SK-N-SH (cell line): ENCODE results near the gene ASPG. TPM values are rescaled to one million over a fixed set of nuclear protein-coding genes. Genes with fewer than 3 reads are reported as not detected.

Experiments
- CTCF ChIA-PET: fragments of 300-600, 350-600 bp; formaldehyde crosslinking; extraction: SDS; loops from one replicate; lab custom pipeline; 2021; lab: Yijun Ruan, JAX
- POLR2A ChIA-PET: fragments of 350-600 bp; sonication (Branson Sonifier 250); formaldehyde crosslinking; extraction: SDS; loops from one replicate; lab custom pipeline; 2020; ENCODE audit warnings: antibody characterized with exemption, inconsistent platforms; lab: Yijun Ruan, JAX
- DNase-seq: peaks from one replicate; pipeline ENCODE4 v3.0.0; 2012
- H2AFZ ChIP-seq: fragments of 200-600 bp; sonication (generic); 2 replicates; pipeline ENCODE4 v1.8.1; 2016; ENCODE audit warnings: antibody characterized with exemption, mild to moderate bottlenecking, low read depth
- H3F3A ChIP-seq: fragments of 200-600 bp; sonication (generic); replicated peaks from 2 replicates; pipeline ENCODE3; 2016; ENCODE audit warnings: antibody characterized with exemption, mild to moderate bottlenecking; ENCODE audit not compliant: insufficient read depth
- H3K27ac ChIP-seq, 2 experiments: fragments of 200-500 bp in 1 of 2; fragments of 200-600 bp in 1 of 2; sonication (Bioruptor generic) in 1 of 2; sonication (generic), shearing (Covaris generic) in 1 of 2; 2 replicates each; pipeline versions ENCODE4 v1.5.1 to v1.6.1; 2014 to 2016; ENCODE audit warnings: low read depth in 2 of 2, inconsistent platforms in 1 of 2, low read length in 1 of 2, mild to moderate bottlenecking in 1 of 2, mixed read lengths in 1 of 2
- H3K27me3 ChIP-seq: fragments of 200-600 bp; sonication (generic), shearing (Covaris generic); 2 replicates; pipeline ENCODE4 v1.6.1; 2016; ENCODE audit warnings: mixed run types; ENCODE audit not compliant: insufficient read depth
- H3K36me3 ChIP-seq, 2 experiments: fragments of 200-500 bp in 1 of 2; fragments of 200-600 bp in 1 of 2; sonication (Bioruptor generic) in 1 of 2; sonication (generic) in 1 of 2; replicated peaks in 1 of 2; 2 replicates each; pipeline versions ENCODE3 to v1.5.1; 2014 to 2016; ENCODE audit warnings: low read length in 1 of 2, mild to moderate bottlenecking in 1 of 2; ENCODE audit not compliant: insufficient read depth in 2 of 2, control insufficient read depth in 1 of 2
- H3K4me1 ChIP-seq, 2 experiments: fragments of 200-500 bp in 1 of 2; fragments of 200-600 bp in 1 of 2; sonication (Bioruptor generic) in 1 of 2; sonication (generic), shearing (Covaris generic) in 1 of 2; 2 replicates each; pipeline versions ENCODE4 v1.5.1 to v1.6.1; 2014 to 2016; ENCODE audit warnings: low read depth in 1 of 2, low read length in 1 of 2, mixed run types in 1 of 2; ENCODE audit not compliant: insufficient read depth in 2 of 2, control insufficient read depth in 1 of 2
- H3K4me2 ChIP-seq: fragments of 200-600 bp; sonication (generic), shearing (Covaris generic); 2 replicates; pipeline ENCODE4 v1.6.1; 2017; ENCODE audit warnings: mixed run types
- H3K4me3 ChIP-seq, 2 experiments: fragments of 200-500 bp in 1 of 2; fragments of 200-600 bp in 1 of 2; sonication (Bioruptor generic) in 1 of 2; sonication (generic), shearing (Covaris generic) in 1 of 2; 2 replicates each; pipeline versions ENCODE4 v1.5.1 to v1.8.1; 2014 to 2016; ENCODE audit warnings: low read depth in 2 of 2, inconsistent platforms in 1 of 2, low read length in 1 of 2, mild to moderate bottlenecking in 1 of 2, mixed read lengths in 1 of 2, moderate library complexity in 1 of 2
- H3K79me2 ChIP-seq: fragments of 200-600 bp; sonication (generic); 2 replicates; pipeline ENCODE4 v1.8.1; 2017; ENCODE audit warnings: mild to moderate bottlenecking; ENCODE audit not compliant: insufficient read depth
- H3K9ac ChIP-seq: fragments of 200-600 bp; sonication (generic); 2 replicates; pipeline ENCODE4 v1.6.1; 2017; ENCODE audit warnings: mixed run types
- H3K9me2 ChIP-seq: fragments of 200-600 bp; sonication (generic); 2 replicates; pipeline ENCODE4 v1.6.1; 2017; ENCODE audit warnings: mixed run types
- H3K9me3 ChIP-seq: fragments of 200-600 bp; sonication (generic); 2 replicates; pipeline ENCODE4 v1.6.1; 2017; ENCODE audit warnings: mixed run types, mild to moderate bottlenecking, moderate library complexity
- H4K20me1 ChIP-seq: fragments of 200-600 bp; sonication (generic); 2 replicates; pipeline ENCODE4 v1.6.1; 2017; ENCODE audit warnings: mild to moderate bottlenecking, mixed run types; ENCODE audit not compliant: insufficient read depth
- CTCF ChIP-seq: fragments of 200-600 bp; sonication (generic); IDR thresholded peaks from 2 replicates; pipeline ENCODE4 v1.6.1; 2017; ENCODE audit warnings: antibody characterized with exemption, mild to moderate bottlenecking, moderate library complexity
- ELF1 ChIP-seq: IDR thresholded peaks from 2 replicates; pipeline ENCODE4 v1.4.0; 2012
- EP300 ChIP-seq, 2 experiments: IDR thresholded peaks; 2 replicates each; pipeline versions ENCODE4 v1.4.0 to v1.6.1; 2012; ENCODE audit warnings: borderline replicate concordance in 1 of 2, low read depth in 1 of 2, low read length in 1 of 2
- FOSL2 ChIP-seq: IDR thresholded peaks from 2 replicates; pipeline ENCODE4 v1.4.0; 2012; ENCODE audit warnings: low read depth, mild to moderate bottlenecking, moderate library complexity, borderline replicate concordance
- FOXJ3 ChIP-seq: sonication (generic); formaldehyde crosslinking; IDR thresholded peaks from 2 replicates; pipeline ENCODE4 v1.5.1; 2020; ENCODE audit warnings: mild to moderate bottlenecking, missing genetic modification reagents
- GABPA ChIP-seq: IDR thresholded peaks from 2 replicates; pipeline ENCODE4 v1.4.0; 2012; ENCODE audit warnings: low read depth, mild to moderate bottlenecking
- GATA2 ChIP-seq: sonication (generic); formaldehyde crosslinking; IDR thresholded peaks from 2 replicates; pipeline ENCODE4 v1.5.0; 2020; ENCODE audit warnings: mild to moderate bottlenecking, missing genetic modification reagents
- IRF3 ChIP-seq: fragments of 150-350 bp; IDR thresholded peaks from 2 replicates; pipeline ENCODE4 v1.6.1; 2016; ENCODE audit warnings: mild to moderate bottlenecking, low read depth, low read length
- MAX ChIP-seq: IDR thresholded peaks from 2 replicates; pipeline ENCODE4 v1.4.0; 2012; ENCODE audit warnings: low read depth
- MEF2A ChIP-seq: IDR thresholded peaks from 2 replicates; pipeline ENCODE4 v1.4.0; 2012; ENCODE audit warnings: low read depth, borderline replicate concordance
- MXI1 ChIP-seq: IDR thresholded peaks from 2 replicates; pipeline ENCODE4 v1.6.1; 2012; ENCODE audit warnings: mild to moderate bottlenecking, low read depth, low read length, improper control_type of control experiment
- POLR2AphosphoS5 ChIP-seq: IDR thresholded peaks from 2 replicates; pipeline ENCODE4 v1.6.1; 2012; ENCODE audit warnings: low read depth, low read length
- REST ChIP-seq: IDR thresholded peaks from 2 replicates; pipeline ENCODE4 v1.6.1; 2012; ENCODE audit warnings: mild to moderate bottlenecking, low read depth, low read length, moderate library complexity
- RFX5 ChIP-seq: IDR thresholded peaks from 2 replicates; pipeline ENCODE4 v1.6.1; 2012; ENCODE audit warnings: mild to moderate bottlenecking, improper control_type of control experiment, low read length
- SIN3A ChIP-seq: IDR thresholded peaks from 2 replicates; pipeline ENCODE4 v1.6.1; 2012; ENCODE audit warnings: low read depth, mild to moderate bottlenecking, low read length, moderate library complexity, borderline replicate concordance
- TAF1 ChIP-seq: IDR thresholded peaks from 2 replicates; pipeline ENCODE4 v1.6.1; 2012; ENCODE audit warnings: low read depth, mild to moderate bottlenecking, low read length, moderate library complexity, borderline replicate concordance
- TEAD4 ChIP-seq: IDR thresholded peaks from 2 replicates; pipeline ENCODE4 v1.4.0; 2012; ENCODE audit warnings: mild to moderate bottlenecking, borderline replicate concordance; ENCODE audit not compliant: insufficient read depth
- USF1 ChIP-seq: IDR thresholded peaks from 2 replicates; pipeline ENCODE4 v1.4.0; 2012; ENCODE audit warnings: low read depth, borderline replicate concordance
- WGBS: methylation state at CpG from one replicate; pipeline ENCODE4 v1.1.6; 2017; ENCODE audit warnings: low lambda C conversion rate; 5-methylcytosine and 5-hydroxymethylcytosine counted together
- polyA plus RNA-seq, 3 experiments: library from polyadenylated mRNA; depleted of rRNA; stranded (reverse); fragments of >200 nt; gene quantifications; 2 replicates each; pipeline ENCODE4 v1.2.3, GENCODE V29; 2012

The ASPG gene
- polyA plus RNA-seq, 1 of the 3 experiments (the other 2 are of a cell fraction) = not detected

- no peak for TF ChIP-seq EP300 (IDR thresholded peaks at IDR 0.05; ENCODE audit: borderline replicate concordance in 1 of 2, low read depth in 1 of 2, low read length in 1 of 2)
- no peak for TF ChIP-seq ELF1
- TF ChIP-seq, all 33 proteins: peak for 0
Observed at GRCh38 chr14:104112113-104112505, 26.6 kb downstream of the ASPG start (continued).

- peaks cover 0 to 13% of the 10 kb centered on the region in 2 experiments; a peak in 1 of 4 replicates for H3K4me1 ChIP-seq
- 55% methylated on average over 6 of the region's 17 CpGs for WGBS
- H3K9ac ChIP-seq = no peak overlapping the region
- H3K27me3 ChIP-seq = no peaks in the 10 kb centered on the region
- no peak overlapping the region for H3K4me3 ChIP-seq
- H4K20me1 ChIP-seq = no peaks in the 10 kb centered on the region
- ChIA-PET POLR2A (no interaction called here), CTCF (interaction anchor here (0.6 to 3.7 kb wide), 7 partner anchors 9 to 538 kb away, joined by 3 to 13 read pairs (median 5); no protein-coding TSS in a partner anchor)
- no peak overlapping the region for H2AFZ ChIP-seq
- TF ChIP-seq TAF1 (no peak), RFX5 (no peak), EP300 (IDR thresholded peaks at IDR 0.05; ENCODE audit: borderline replicate concordance in 1 of 2, low read depth in 1 of 2, low read length in 1 of 2) (no peak), GATA2 (CRISPR knock-in tag) (no peak), USF1 (no peak), CTCF (no peak), POLR2AphosphoS5 (no peak), MEF2A (no peak), FOSL2 (no peak), SIN3A (no peak), IRF3 (no peak), FOXJ3 (CRISPR knock-in tag) (no peak), MAX (no peak), ELF1 (no peak), GABPA (no peak), REST (no peak), TEAD4 (no peak), MXI1 (no peak)
- H3K36me3 ChIP-seq = no peaks in the 10 kb centered on the region
- H3K9me3 ChIP-seq = no peaks in the 10 kb centered on the region
- H3K9me2 ChIP-seq = no peaks in the 10 kb centered on the region
- no peak overlapping the region for H3K27ac ChIP-seq
- H3K79me2 ChIP-seq = no peaks in the 10 kb centered on the region
- DNase-seq = peak; percentile 29
- H3F3A ChIP-seq = no peaks in the 10 kb centered on the region
- H3K4me2 ChIP-seq = no peak overlapping the region
Observed at GRCh38 chr14:104112609-104113571, 27.4 kb downstream of the ASPG start.
